RWPE1 (cell line): ENCODE data around the gene KRTAP20-1.

Experiments used
- CTCF ChIA-PET: fragments of 350-600 bp; sonication (Branson Sonifier 250); formaldehyde crosslinking; extraction: SDS; loops from one replicate; lab custom pipeline; 2021; lab: Yijun Ruan, JAX
- POLR2A ChIA-PET: fragments of 400-600 bp; formaldehyde crosslinking; extraction: SDS; loops from one replicate; lab custom pipeline; 2020; ENCODE audit warnings: antibody characterized with exemption; ENCODE audit not compliant: low non-redundant PET; lab: Yijun Ruan, JAX
- DNase-seq: peaks from one replicate; pipeline ENCODE4 v3.0.0; 2012; ENCODE audit warnings: low spot score
- H3K27ac ChIP-seq: fragments of 450-650 bp; 2 replicates; pipeline ENCODE4 v1.5.1; 2017
- CTCF ChIP-seq: fragments of 450-650 bp; conservative IDR thresholded peaks from 2 replicates; pipeline ENCODE4 v1.5.1; 2017; ENCODE audit warnings: low read depth, mild to moderate bottlenecking

The KRTAP20-1 gene

DNA sequence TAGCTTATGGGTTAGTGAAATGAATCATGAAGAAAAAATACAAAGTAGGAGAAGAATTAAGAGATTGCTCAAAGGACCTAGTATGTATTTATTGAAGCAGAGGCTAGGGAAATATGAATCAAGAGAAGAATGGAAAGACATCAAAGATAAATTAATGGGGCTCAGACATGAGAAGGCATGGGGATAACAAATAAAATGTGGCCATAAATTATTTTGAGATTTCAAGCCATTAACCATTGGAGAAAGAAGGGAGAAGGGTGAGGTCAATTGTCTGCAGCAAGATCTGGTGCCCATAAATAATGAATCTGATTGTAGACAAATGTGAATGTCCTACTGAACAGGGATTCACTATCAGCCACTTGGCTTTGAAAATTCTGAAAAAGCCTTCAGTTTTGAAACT is 36.7 kb downstream of the KRTAP20-1 start:
- POLR2A ChIA-PET: no interaction called here
- no peak for TF ChIP-seq CTCF
- H3K27ac ChIP-seq: no peak overlapping the region

More for the DNA sequence above, 36.7 kb downstream of the KRTAP20-1 start:
- CTCF ChIA-PET: no interaction called here
- no peak for DNase-seq
